Umbilical cord (tissue), 2 donors: ENCODE results near the gene POLR3A. TPM values are rescaled to one million over a fixed set of nuclear protein-coding genes. Genes with fewer than 3 reads are reported as not detected.
"Not testable (repeated sequence)": the region's sequence is repeated elsewhere in the genome, so short reads cannot be mapped to it uniquely, and the experiment has no call there.

Source experiments
- DNase-seq: peaks from one replicate; pipeline ENCODE4 v3.0.0-alpha.2; 2015; ENCODE audit warnings: low spot score
- total RNA-seq: library from RNA; depleted of rRNA; stranded (reverse); fragments of >200 nt; gene quantifications from one replicate; pipeline ENCODE4 v1.2.3, GENCODE V29; 2014; ENCODE audit warnings: low replicate concordance; ENCODE audit not compliant: insufficient read depth

The POLR3A gene
- total RNA-seq, 1 donor from 2014 or later = 18.3 TPM

GRCh38 chr10:78021201-78021600, 8.1 kb downstream of the POLR3A start:
- no peak for DNase-seq

- DNase-seq = no peak
These were observed 10.1 kb downstream of the POLR3A start for GRCh38 chr10:78019264-78019663.

GRCh38 chr10:78017856-78018255, 11.5 kb downstream of the POLR3A start:
- no peak for DNase-seq

- no peak for DNase-seq
These were observed 13.8 kb downstream of the POLR3A start for GRCh38 chr10:78015546-78015945.

- DNase-seq = no peak
These were observed 15.8 kb downstream of the POLR3A start for GRCh38 chr10:78013564-78013963.

GRCh38 chr10:78011065-78011464, 18.2 kb downstream of the POLR3A start:
- DNase-seq = no peak

GRCh38 chr10:78010278-78010677, 19.0 kb downstream of the POLR3A start:
- DNase-seq = no peak

GRCh38 chr10:78009662-78010061, 19.7 kb downstream of the POLR3A start:
- DNase-seq = no peak

- no peak for DNase-seq
These were observed 22.1 kb downstream of the POLR3A start for GRCh38 chr10:78007172-78007571.

GRCh38 chr10:78004215-78005026, 24.9 kb downstream of the POLR3A start:
- DNase-seq = no peak

- DNase-seq = peak; percentile 65
These were observed 26.6 kb downstream of the POLR3A start for GRCh38 chr10:78002541-78003288.

- no peak for DNase-seq
These were observed 28.3 kb downstream of the POLR3A start for GRCh38 chr10:78000956-78001472.

GRCh38 chr10:78000206-78000605, 29.1 kb downstream of the POLR3A start:
- DNase-seq = no peak

GRCh38 chr10:77998780-77999179, 30.5 kb downstream of the POLR3A start:
- DNase-seq = not testable (repeated sequence)

GRCh38 chr10:77993620-77994019, 35.7 kb downstream of the POLR3A start:
- DNase-seq = no peak

- no peak for DNase-seq
These were observed 40.1 kb downstream of the POLR3A start for GRCh38 chr10:77989081-77989724.

- no peak for DNase-seq
These were observed 41.6 kb downstream of the POLR3A start for GRCh38 chr10:77987671-77988255.

- no peak for DNase-seq
These were observed 44.3 kb downstream of the POLR3A start for GRCh38 chr10:77984986-77985385.

GRCh38 chr10:77983384-77984341, 45.7 kb downstream of the POLR3A start:
- no peak for DNase-seq

- no peak for DNase-seq
These were observed 48.0 kb downstream of the POLR3A start for GRCh38 chr10:77981281-77981680.

- no peak for DNase-seq
These were observed 50.1 kb downstream of the POLR3A start for GRCh38 chr10:77979221-77979620.
